ENCODE measurements around the gene BBC3. TPM values are rescaled to one million over a fixed set of nuclear protein-coding genes. Genes with fewer than 3 reads are reported as not detected.
A peak's percentile ranks its signal among the peaks of the same experiment; 100 is the strongest.

The BBC3 gene
- total and polyA plus RNA-seq, 2 experiments from 2014 or later: 23.4 to 31.9 TPM

DNA sequence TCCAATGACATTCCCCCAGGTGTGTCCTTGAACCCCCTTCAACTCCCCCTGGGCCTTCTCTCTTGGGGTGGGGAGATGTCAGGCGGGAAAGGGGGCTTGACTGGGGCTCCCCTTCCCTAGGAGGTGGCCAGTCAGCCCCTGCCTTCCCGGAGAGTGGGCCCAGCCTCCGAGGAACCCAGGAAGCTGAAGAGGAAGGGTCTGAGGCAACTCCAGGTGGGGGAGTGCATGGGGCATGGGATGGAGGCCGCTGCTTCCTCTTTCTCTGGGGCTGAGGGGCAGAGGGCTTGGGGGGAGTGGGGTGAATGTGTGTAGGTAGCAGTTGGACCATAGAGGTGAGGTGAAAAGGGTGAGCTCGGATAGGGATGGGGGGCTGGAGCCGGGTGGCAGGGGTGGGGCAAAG is 41.0 kb upstream of the BBC3 start:
- Histone ChIP-seq H3K27ac (ENCODE audit: low read depth) (no peak overlapping the region), H3K4me2 (peak overlapping the region; percentile 95), H3K36me3 (ENCODE audit: insufficient read depth) (no peaks in the 10 kb centered on the region), H3K9me2 (ENCODE audit: insufficient read depth) (no peaks in the 10 kb centered on the region), H3K79me2 (replicated peaks; ENCODE audit: insufficient read depth) (no peaks in the 10 kb centered on the region), H3K4me1 (ENCODE audit: insufficient read depth) (peaks cover 11% of the 10 kb centered on the region; the same call in 1 of the 2 replicates), H3K4me3 (peak overlapping the region; percentile 83), H3F3A (replicated peaks; ENCODE audit: low read depth) (peaks cover 20% of the 10 kb centered on the region), H2AFZ (no peak overlapping the region), H4K20me1 (replicated peaks; ENCODE audit: insufficient read depth) (peaks cover 3% of the 10 kb centered on the region), H3K27me3 (ENCODE audit: insufficient read depth) (peaks cover 8% of the 10 kb centered on the region)
- H3K27ac Mint-ChIP-seq: no peak overlapping the region
- H3K4me3 Mint-ChIP-seq: peak overlapping the region; percentile 88
- DNase-seq (ENCODE audit: low spot score) (no peak), ATAC-seq (no peak)
- H3K9me3 Mint-ChIP-seq: no peaks in the 10 kb centered on the region; the same call in 2 of the 3 replicates
- TF ChIP-seq, protein P1, sequence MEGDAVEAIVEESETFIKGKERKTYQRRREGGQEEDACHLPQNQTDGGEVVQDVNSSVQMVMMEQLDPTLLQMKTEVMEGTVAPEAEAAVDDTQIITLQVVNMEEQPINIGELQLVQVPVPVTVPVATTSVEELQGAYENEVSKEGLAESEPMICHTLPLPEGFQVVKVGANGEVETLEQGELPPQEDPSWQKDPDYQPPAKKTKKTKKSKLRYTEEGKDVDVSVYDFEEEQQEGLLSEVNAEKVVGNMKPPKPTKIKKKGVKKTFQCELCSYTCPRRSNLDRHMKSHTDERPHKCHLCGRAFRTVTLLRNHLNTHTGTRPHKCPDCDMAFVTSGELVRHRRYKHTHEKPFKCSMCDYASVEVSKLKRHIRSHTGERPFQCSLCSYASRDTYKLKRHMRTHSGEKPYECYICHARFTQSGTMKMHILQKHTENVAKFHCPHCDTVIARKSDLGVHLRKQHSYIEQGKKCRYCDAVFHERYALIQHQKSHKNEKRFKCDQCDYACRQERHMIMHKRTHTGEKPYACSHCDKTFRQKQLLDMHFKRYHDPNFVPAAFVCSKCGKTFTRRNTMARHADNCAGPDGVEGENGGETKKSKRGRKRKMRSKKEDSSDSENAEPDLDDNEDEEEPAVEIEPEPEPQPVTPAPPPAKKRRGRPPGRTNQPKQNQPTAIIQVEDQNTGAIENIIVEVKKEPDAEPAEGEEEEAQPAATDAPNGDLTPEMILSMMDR (conservative IDR thresholded peaks at IDR 0.05; ENCODE audit: low read depth in 2 of 2): no peak
- TF ChIP-seq, protein P2, sequence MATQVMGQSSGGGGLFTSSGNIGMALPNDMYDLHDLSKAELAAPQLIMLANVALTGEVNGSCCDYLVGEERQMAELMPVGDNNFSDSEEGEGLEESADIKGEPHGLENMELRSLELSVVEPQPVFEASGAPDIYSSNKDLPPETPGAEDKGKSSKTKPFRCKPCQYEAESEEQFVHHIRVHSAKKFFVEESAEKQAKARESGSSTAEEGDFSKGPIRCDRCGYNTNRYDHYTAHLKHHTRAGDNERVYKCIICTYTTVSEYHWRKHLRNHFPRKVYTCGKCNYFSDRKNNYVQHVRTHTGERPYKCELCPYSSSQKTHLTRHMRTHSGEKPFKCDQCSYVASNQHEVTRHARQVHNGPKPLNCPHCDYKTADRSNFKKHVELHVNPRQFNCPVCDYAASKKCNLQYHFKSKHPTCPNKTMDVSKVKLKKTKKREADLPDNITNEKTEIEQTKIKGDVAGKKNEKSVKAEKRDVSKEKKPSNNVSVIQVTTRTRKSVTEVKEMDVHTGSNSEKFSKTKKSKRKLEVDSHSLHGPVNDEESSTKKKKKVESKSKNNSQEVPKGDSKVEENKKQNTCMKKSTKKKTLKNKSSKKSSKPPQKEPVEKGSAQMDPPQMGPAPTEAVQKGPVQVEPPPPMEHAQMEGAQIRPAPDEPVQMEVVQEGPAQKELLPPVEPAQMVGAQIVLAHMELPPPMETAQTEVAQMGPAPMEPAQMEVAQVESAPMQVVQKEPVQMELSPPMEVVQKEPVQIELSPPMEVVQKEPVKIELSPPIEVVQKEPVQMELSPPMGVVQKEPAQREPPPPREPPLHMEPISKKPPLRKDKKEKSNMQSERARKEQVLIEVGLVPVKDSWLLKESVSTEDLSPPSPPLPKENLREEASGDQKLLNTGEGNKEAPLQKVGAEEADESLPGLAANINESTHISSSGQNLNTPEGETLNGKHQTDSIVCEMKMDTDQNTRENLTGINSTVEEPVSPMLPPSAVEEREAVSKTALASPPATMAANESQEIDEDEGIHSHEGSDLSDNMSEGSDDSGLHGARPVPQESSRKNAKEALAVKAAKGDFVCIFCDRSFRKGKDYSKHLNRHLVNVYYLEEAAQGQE (IDR thresholded peaks at IDR 0.05; ENCODE audit: unreplicated experiment): no peak
- TF ChIP-seq, protein P3, sequence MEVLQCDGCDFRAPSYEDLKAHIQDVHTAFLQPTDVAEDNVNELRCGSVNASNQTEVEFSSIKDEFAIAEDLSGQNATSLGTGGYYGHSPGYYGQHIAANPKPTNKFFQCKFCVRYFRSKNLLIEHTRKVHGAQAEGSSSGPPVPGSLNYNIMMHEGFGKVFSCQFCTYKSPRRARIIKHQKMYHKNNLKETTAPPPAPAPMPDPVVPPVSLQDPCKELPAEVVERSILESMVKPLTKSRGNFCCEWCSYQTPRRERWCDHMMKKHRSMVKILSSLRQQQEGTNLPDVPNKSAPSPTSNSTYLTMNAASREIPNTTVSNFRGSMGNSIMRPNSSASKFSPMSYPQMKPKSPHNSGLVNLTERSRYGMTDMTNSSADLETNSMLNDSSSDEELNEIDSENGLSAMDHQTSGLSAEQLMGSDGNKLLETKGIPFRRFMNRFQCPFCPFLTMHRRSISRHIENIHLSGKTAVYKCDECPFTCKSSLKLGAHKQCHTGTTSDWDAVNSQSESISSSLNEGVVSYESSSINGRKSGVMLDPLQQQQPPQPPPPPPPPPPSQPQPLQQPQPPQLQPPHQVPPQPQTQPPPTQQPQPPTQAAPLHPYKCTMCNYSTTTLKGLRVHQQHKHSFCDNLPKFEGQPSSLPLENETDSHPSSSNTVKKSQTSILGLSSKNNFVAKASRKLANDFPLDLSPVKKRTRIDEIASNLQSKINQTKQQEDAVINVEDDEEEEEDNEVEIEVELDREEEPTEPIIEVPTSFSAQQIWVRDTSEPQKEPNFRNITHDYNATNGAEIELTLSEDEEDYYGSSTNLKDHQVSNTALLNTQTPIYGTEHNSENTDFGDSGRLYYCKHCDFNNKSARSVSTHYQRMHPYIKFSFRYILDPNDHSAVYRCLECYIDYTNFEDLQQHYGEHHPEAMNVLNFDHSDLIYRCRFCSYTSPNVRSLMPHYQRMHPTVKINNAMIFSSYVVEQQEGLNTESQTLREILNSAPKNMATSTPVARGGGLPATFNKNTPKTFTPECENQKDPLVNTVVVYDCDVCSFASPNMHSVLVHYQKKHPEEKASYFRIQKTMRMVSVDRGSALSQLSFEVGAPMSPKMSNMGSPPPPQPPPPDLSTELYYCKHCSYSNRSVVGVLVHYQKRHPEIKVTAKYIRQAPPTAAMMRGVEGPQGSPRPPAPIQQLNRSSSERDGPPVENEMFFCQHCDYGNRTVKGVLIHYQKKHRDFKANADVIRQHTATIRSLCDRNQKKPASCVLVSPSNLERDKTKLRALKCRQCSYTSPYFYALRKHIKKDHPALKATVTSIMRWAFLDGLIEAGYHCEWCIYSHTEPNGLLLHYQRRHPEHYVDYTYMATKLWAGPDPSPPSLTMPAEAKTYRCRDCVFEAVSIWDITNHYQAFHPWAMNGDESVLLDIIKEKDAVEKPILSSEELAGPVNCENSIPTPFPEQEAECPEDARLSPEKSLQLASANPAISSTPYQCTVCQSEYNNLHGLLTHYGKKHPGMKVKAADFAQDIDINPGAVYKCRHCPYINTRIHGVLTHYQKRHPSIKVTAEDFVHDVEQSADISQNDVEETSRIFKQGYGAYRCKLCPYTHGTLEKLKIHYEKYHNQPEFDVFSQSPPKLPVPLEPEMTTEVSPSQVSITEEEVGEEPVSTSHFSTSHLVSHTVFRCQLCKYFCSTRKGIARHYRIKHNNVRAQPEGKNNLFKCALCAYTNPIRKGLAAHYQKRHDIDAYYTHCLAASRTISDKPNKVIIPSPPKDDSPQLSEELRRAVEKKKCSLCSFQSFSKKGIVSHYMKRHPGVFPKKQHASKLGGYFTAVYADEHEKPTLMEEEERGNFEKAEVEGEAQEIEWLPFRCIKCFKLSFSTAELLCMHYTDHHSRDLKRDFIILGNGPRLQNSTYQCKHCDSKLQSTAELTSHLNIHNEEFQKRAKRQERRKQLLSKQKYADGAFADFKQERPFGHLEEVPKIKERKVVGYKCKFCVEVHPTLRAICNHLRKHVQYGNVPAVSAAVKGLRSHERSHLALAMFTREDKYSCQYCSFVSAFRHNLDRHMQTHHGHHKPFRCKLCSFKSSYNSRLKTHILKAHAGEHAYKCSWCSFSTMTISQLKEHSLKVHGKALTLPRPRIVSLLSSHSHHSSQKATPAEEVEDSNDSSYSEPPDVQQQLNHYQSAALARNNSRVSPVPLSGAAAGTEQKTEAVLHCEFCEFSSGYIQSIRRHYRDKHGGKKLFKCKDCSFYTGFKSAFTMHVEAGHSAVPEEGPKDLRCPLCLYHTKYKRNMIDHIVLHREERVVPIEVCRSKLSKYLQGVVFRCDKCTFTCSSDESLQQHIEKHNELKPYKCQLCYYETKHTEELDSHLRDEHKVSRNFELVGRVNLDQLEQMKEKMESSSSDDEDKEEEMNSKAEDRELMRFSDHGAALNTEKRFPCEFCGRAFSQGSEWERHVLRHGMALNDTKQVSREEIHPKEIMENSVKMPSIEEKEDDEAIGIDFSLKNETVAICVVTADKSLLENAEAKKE (CRISPR knock-in tag; IDR thresholded peaks at IDR 0.05): no peak
- TF ChIP-seq ZNF331 (CRISPR knock-in tag; IDR thresholded peaks at IDR 0.05; ENCODE audit: low read depth) (no peak), EZH2phosphoT487 (IDR thresholded peaks at IDR 0.05; ENCODE audit: unreplicated experiment) (no peak), POLR2AphosphoS5 (IDR thresholded peaks at IDR 0.05; ENCODE audit: low read depth) (no peak), JUNB (IDR thresholded peaks at IDR 0.05; ENCODE audit: unreplicated experiment) (no peak), ETS1 (IDR thresholded peaks at IDR 0.05) (no peak), CREB1 (CRISPR knock-in tag; IDR thresholded peaks at IDR 0.05; ENCODE audit: low read depth) (no peak), NANOG (IDR thresholded peaks at IDR 0.05; ENCODE audit: borderline replicate concordance) (no peak), STAT1 (IDR thresholded peaks at IDR 0.05; ENCODE audit: unreplicated experiment) (no peak), ZNF114 (CRISPR knock-in tag; IDR thresholded peaks at IDR 0.05) (no peak), EZH2 (IDR thresholded peaks at IDR 0.05; ENCODE audit: low read depth, unreplicated experiment) (no peak)
- peaks cover 35% of the 10 kb centered on the region for H3K36me3 Mint-ChIP-seq (ENCODE audit: low read depth)
- peaks cover 24% of the 10 kb centered on the region for H3K4me1 Mint-ChIP-seq
- peaks cover 37% of the 10 kb centered on the region for H3K27me3 Mint-ChIP-seq (ENCODE audit: insufficient read depth, low read depth, poor library complexity)

All from GM23338 (cell line).